A549 (cell line): ENCODE measurements around the gene RBM39.
"Not testable (repeated sequence)": the region's sequence is repeated elsewhere in the genome, so short reads cannot be mapped to it uniquely, and the experiment has no call there.

Experiments used
- CTCF ChIP-seq: fragments of >200 bp; sonication (Bioruptor Twin); formaldehyde crosslinking; IDR thresholded peaks from 3 replicates; pipeline ENCODE4 v1.5.1; 2016
- ESRRA ChIP-seq: fragments of 150-350 bp; IDR thresholded peaks from 2 replicates; pipeline ENCODE4 v1.6.1; 2014; ENCODE audit warnings: mild to moderate bottlenecking, low read length, borderline replicate concordance
- JUN ChIP-seq, 2 experiments: fragments of >200 bp; sonication (Bioruptor Twin); formaldehyde crosslinking; IDR thresholded peaks; 2 replicates in 1 of 2; 3 replicates in 1 of 2; pipeline ENCODE4 v1.6.1; 2016 to 2017
- MAX ChIP-seq: IDR thresholded peaks from 2 replicates; pipeline ENCODE4 v1.6.1; 2012
- POLR2A ChIP-seq: IDR thresholded peaks from 2 replicates; pipeline ENCODE4 v1.6.1; 2012; ENCODE audit warnings: mild to moderate bottlenecking, low read length
- RAD21 ChIP-seq, 2 experiments: fragments of >200 bp in 1 of 2; sonication (Bioruptor Twin) in 1 of 2; formaldehyde crosslinking in 1 of 2; IDR thresholded peaks in 1 of 2; conservative IDR thresholded peaks in 1 of 2; 2 replicates in 1 of 2; 3 replicates in 1 of 2; pipeline ENCODE4 v1.6.1; 2012 to 2018; ENCODE audit warnings: inconsistent platforms in 1 of 2

- not testable (repeated sequence) for TF ChIP-seq CTCF; ESRRA; MAX; POLR2A; RAD21 (conservative IDR thresholded peaks at IDR 0.05 in 1 of 2, IDR thresholded peaks at IDR 0.05 in 1 of 2); JUN (IDR thresholded peaks at IDR 0.05)
Observed at GRCh38 chr20:35723652-35724320, 18.3 kb downstream of the RBM39 start.
